AG09309 (cell line): ENCODE measurements around the gene AUNIP.

Experiments used
- DNase-seq: peaks from one replicate; pipeline ENCODE4 v3.0.0-alpha.2; 2010; ENCODE audit warnings: low read depth
- H3K4me3 ChIP-seq: 2 replicates; pipeline ENCODE4 v1.5.1; 2011; ENCODE audit warnings: mild to moderate bottlenecking, low read depth, low read length, moderate library complexity; ENCODE audit not compliant: control insufficient read depth
- CTCF ChIP-seq: IDR thresholded peaks from 2 replicates; pipeline ENCODE4 v1.5.1; 2011; ENCODE audit warnings: mild to moderate bottlenecking, low read depth, low read length, inconsistent platforms; ENCODE audit not compliant: insufficient read depth, control insufficient read depth; ENCODE audit errors: missing control alignments

AUNIP gene

GRCh38 chr1:25811384-25812082, 47.7 kb downstream of the AUNIP start:
- TF ChIP-seq CTCF = no peak
- no peak for DNase-seq
- no peak overlapping the region for H3K4me3 ChIP-seq

- no peak overlapping the region for H3K4me3 ChIP-seq
- DNase-seq = no peak
- TF ChIP-seq CTCF = peak; percentile 94
Observed at GRCh38 chr1:25810341-25811299, 48.6 kb downstream of the AUNIP start.

GRCh38 chr1:25809929-25810328, 49.3 kb downstream of the AUNIP start:
- no peak for TF ChIP-seq CTCF
- no peak for DNase-seq
- H3K4me3 ChIP-seq = no peak overlapping the region

GRCh38 chr1:25809283-25809926, 49.9 kb downstream of the AUNIP start:
- no peak overlapping the region for H3K4me3 ChIP-seq
- TF ChIP-seq CTCF = no peak
- DNase-seq = no peak

GRCh38 chr1:25808481-25809244, 50.6 kb downstream of the AUNIP start:
- H3K4me3 ChIP-seq = no peak overlapping the region
- TF ChIP-seq CTCF = no peak
- no peak for DNase-seq
